ENCODE measurements around the gene USP48. TPM values are rescaled to one million over a fixed set of nuclear protein-coding genes. Genes with fewer than 3 reads are reported as not detected.
"Not testable (repeated sequence)": the region's sequence is repeated elsewhere in the genome, so short reads cannot be mapped to it uniquely, and the experiment has no call there.

The USP48 gene
- total RNA-seq, 1 donor from 2014 or later, result 86.8 TPM

- intact Hi-C loops (cut with micrococcal nuclease), result no loop called here
Measured at GRCh38 chr1:21641076-21641475, 141.9 kb downstream of the USP48 start.

DNA sequence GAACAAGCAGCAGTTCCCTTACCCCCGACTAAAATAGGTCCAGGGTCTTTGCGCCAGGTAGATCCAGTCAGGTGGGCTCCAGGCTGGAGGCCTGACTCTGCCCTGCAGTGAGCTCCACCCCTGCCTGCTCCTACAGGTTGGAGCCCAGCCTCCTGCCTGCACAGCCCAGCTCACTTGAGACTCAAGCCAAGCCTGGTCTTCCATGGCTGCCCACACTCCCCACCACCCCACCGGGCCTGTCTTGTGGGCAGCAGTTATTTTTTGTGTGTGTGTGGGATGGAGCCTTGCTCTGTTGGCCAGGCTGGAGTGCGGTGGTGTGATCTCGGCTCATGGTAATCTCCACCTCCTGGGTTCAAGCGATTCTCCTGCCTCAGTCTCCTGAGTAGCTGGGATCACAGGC lies 142.3 kb downstream of the USP48 start:
- intact Hi-C loops (cut with micrococcal nuclease), result no loop called here

GRCh38 chr1:21639594-21640041 lies 143.3 kb downstream of the USP48 start:
- intact Hi-C loops (cut with micrococcal nuclease), result no loop called here

DNA sequence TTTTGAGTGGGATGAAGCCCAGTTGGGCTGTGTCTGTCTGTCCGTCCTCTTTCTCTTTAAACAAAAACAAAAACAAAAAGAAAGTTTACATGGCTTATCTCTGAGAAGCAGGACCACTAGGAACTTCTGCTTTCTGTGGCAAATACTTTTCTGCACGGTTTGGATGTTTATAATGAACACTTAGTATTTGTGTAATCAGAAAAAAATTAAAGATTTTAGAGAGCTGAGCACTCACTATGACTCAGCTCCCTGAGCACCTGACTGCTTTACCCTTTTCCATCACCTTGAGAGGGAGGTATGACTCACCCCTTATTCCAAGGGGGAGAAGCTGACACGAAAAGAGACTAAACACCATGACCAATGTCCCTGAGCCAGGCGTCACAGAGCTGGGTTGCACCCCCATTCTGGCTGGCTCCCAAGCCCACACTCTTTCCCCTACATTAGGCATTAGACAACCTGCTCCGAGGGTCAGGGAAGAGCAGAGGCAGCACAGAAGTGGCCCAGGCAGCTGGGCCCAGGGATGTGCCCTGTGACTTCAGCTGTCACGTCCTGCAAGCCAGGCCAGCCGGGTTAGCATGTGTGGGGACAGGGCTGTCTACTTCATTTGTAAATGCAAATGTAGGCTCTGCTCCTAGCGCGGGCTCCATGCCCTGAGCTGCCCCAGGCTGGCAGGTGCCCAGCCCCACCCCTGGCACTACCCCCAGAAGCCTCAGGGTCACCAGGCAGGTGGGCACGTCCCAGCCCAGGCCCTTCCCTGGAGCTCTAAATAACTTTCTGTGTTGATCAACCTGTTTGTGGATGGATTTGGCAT lies 144.2 kb downstream of the USP48 start:
- intact Hi-C loops (cut with micrococcal nuclease), result no loop called here

GRCh38 chr1:21637514-21637913 lies 145.4 kb downstream of the USP48 start:
- intact Hi-C loops (cut with micrococcal nuclease), result no loop called here

DNA sequence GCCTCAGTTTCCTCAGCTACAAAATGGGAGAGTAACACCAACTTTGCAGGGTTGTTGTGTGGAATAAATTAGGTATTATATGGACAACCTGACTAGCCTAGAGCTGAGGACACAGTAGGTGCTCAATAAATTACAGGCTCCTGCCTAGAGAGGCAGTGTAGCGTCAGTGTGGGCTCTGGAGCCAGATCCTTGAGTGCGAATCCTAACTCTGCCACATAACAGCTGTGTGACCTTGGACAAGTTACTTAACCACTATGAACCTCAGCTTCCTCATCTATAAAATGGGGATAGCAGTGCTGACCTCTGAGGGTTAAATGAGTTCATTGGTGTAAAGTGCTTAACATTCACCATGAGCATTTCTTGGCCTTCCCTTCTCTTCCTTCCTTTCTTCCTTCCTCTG lies 146.9 kb downstream of the USP48 start:
- intact Hi-C loops (cut with micrococcal nuclease), result no loop called here

DNA sequence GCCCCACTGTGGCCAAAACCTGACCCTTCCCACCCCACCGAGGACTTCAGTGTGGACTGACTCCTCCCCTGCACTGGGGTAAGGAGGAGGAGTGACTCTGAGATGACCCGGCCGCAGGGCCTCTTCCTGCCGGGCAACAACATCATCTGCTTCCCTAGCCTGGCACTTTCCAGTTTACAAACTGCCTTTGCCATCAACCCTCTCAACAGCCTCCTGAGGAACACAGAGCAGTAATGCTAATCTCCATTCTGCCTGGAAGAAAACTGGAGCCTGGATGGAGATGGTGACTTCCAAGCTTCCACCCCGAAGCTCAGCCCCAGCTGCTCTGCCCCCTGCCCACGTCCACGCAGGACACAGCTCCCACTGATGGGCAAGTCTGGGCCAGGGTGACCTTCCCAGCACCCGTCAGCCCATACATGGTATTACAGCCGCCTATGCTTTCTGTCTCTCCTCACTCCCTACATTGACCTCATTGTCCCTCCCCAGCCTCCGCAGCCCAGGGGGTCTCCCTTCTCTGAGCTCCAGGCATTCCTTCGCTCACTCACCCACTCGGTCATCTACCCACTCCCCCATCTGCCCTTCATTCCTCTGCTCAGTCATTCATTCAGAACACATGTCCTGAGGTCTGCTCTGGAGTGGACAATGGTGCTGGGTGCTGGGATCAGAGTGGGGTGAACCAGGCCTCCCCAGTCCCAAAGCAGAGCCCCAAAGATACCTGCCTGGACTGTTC lies 148.0 kb downstream of the USP48 start:
- intact Hi-C loops (cut with micrococcal nuclease), result no loop called here

GRCh38 chr1:21633992-21634805 lies 148.8 kb downstream of the USP48 start:
- intact Hi-C loops (cut with micrococcal nuclease), result no loop called here

GRCh38 chr1:21633141-21633755 lies 149.7 kb downstream of the USP48 start:
- intact Hi-C loops (cut with micrococcal nuclease), result no loop called here

DNA sequence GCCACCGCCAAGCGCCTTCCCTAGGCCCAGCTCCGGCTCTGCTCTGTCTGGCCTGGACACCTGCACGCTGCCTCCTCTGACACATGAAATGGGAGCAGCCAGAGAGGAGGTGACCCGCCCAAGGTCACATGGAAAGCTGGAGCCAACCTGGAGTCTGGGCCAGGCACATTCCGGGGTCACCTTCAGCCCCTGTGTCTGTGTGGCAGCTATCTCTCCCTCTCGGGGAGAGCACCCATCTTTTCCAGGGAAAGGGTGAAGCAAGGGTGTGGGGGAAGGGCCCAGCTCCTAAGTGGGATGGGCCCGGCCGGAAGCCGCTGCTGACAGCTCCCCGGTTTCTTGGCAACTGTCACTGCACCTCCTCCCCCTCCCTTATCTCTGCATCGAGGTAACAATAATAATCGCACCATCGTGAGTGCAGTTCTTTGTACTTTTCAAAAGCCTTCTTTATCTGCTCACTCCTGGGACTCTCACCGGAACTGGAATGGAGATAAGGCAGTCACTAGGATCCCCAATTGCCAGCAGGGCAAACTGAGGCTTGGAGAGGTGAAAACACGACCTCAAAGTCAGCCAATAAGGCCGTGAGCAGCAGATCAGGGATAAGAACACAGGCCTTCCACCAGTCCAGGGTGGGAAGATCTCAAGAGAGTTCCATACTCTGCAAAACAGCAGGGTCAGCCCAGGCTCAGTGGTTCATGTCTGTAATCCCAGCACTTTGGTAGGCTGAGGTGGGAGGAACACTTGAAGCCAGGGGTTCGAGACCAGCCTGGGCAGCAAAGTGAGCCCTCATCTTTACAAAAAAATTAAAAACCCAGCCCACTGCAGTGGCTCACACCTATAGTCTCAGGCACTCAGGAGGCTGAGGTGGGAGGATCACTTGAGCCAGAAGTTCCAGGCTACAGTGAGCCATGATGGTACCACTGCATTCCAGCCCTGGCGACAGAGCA lies 150.7 kb downstream of the USP48 start:
- intact Hi-C loops (cut with micrococcal nuclease), result no loop called here

- intact Hi-C loops (cut with micrococcal nuclease), result not testable (repeated sequence)
Measured at GRCh38 chr1:21631590-21631943, 151.4 kb downstream of the USP48 start.

GRCh38 chr1:21630571-21631343 lies 152.2 kb downstream of the USP48 start:
- intact Hi-C loops (cut with micrococcal nuclease), result no loop called here

- intact Hi-C loops (cut with micrococcal nuclease), result no loop called here
Measured at GRCh38 chr1:21629971-21630370, 153.0 kb downstream of the USP48 start.

DNA sequence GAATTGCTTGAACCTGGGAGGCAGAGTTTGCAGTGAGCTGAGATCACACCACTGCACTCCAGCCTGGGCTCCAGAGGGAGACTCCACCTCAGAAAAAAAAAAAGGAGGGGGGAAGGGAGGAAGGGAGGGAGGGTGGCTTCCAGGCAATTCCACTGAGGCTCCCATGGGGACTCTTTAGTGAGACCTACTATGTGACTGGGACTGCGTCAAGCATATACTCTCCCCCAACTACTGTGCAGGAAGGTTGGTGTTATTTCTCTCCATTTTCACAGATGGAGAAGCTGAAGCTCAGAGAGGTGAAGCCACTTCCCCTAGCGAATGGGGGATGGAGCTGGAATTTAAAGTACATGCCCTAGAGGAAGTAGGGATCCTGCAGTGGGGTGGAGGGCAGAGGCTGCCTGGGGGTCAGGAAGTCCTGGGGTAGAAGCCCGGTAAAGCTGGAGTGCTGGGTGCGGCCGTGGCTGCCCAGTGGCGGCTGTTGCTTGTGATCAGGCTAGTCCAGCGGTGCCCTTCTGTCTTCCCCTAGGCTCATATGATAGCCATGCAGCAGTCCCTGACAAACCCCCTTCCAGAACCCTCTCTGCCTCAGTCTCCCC lies 154.1 kb downstream of the USP48 start:
- intact Hi-C loops (cut with micrococcal nuclease), result no loop called here

Other genes starting within 250 kb of the USP48 start
- gene RAP1GAP, start 113.8 kb downstream of the USP48 start, total RNA-seq, result 0.09 and 0.18 TPM in 2 replicates
- 0.05 TPM in 1 of 2 replicates, not detected in the other for gene LDLRAD2, start 29.1 kb upstream of the USP48 start, total RNA-seq
- gene HSPG2, start 154.2 kb upstream of the USP48 start, total RNA-seq, result 0.91 and 1.3 TPM in 2 replicates
- not detected in 2 replicates for gene CELA3B, start 193.9 kb upstream of the USP48 start, total RNA-seq
- not detected in 2 replicates for gene CELA3A, start 218.5 kb upstream of the USP48 start, total RNA-seq

Measured in T-helper 2 cell treated with Interferon-gamma antibody and Interleukin-4, amounts not matched to agents 100 ng/mL and 5 ng/mL, for 36 hours (primary cell).